HL-60 (cell line): ENCODE data around the gene SCAMP5.

Experiments
- TF ChIP-seq, protein P1 (sequence below): IDR thresholded peaks from one replicate; pipeline ENCODE4 v1.5.1; 2011; ENCODE audit warnings: low read length, control low read depth, inconsistent platforms; ENCODE audit not compliant: insufficient read depth
- TF ChIP-seq, protein P2 (sequence below): IDR thresholded peaks from 2 replicates; pipeline ENCODE4 v1.6.1; 2012; ENCODE audit warnings: low read depth; ENCODE audit not compliant: insufficient replicate concordance

DNA sequence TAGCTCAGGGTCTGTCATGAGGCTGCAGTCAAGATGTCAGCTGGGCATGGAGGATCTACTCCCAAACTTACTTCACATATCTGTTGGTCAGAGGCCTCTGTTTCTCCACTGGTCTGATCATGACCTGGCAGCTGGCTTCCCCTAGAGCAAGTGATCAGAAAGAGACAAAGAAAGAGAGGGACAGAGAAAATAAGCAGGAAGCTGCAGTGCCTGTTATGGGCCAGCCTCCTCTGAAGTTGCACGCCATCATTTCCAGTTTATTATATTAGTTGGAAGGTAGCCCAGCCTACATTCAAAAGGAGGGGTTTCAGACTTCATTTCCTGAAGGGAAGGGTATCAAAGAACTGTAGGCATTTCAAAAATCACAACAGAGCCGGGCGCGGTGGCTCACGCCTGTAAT lies 33.7 kb upstream of the SCAMP5 start:
- TF ChIP-seq, protein P1, sequence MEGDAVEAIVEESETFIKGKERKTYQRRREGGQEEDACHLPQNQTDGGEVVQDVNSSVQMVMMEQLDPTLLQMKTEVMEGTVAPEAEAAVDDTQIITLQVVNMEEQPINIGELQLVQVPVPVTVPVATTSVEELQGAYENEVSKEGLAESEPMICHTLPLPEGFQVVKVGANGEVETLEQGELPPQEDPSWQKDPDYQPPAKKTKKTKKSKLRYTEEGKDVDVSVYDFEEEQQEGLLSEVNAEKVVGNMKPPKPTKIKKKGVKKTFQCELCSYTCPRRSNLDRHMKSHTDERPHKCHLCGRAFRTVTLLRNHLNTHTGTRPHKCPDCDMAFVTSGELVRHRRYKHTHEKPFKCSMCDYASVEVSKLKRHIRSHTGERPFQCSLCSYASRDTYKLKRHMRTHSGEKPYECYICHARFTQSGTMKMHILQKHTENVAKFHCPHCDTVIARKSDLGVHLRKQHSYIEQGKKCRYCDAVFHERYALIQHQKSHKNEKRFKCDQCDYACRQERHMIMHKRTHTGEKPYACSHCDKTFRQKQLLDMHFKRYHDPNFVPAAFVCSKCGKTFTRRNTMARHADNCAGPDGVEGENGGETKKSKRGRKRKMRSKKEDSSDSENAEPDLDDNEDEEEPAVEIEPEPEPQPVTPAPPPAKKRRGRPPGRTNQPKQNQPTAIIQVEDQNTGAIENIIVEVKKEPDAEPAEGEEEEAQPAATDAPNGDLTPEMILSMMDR = no peak
- TF ChIP-seq, protein P2, sequence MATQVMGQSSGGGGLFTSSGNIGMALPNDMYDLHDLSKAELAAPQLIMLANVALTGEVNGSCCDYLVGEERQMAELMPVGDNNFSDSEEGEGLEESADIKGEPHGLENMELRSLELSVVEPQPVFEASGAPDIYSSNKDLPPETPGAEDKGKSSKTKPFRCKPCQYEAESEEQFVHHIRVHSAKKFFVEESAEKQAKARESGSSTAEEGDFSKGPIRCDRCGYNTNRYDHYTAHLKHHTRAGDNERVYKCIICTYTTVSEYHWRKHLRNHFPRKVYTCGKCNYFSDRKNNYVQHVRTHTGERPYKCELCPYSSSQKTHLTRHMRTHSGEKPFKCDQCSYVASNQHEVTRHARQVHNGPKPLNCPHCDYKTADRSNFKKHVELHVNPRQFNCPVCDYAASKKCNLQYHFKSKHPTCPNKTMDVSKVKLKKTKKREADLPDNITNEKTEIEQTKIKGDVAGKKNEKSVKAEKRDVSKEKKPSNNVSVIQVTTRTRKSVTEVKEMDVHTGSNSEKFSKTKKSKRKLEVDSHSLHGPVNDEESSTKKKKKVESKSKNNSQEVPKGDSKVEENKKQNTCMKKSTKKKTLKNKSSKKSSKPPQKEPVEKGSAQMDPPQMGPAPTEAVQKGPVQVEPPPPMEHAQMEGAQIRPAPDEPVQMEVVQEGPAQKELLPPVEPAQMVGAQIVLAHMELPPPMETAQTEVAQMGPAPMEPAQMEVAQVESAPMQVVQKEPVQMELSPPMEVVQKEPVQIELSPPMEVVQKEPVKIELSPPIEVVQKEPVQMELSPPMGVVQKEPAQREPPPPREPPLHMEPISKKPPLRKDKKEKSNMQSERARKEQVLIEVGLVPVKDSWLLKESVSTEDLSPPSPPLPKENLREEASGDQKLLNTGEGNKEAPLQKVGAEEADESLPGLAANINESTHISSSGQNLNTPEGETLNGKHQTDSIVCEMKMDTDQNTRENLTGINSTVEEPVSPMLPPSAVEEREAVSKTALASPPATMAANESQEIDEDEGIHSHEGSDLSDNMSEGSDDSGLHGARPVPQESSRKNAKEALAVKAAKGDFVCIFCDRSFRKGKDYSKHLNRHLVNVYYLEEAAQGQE = no peak
